ENCODE data around the gene DACH1.

Gene DACH1

DNA sequence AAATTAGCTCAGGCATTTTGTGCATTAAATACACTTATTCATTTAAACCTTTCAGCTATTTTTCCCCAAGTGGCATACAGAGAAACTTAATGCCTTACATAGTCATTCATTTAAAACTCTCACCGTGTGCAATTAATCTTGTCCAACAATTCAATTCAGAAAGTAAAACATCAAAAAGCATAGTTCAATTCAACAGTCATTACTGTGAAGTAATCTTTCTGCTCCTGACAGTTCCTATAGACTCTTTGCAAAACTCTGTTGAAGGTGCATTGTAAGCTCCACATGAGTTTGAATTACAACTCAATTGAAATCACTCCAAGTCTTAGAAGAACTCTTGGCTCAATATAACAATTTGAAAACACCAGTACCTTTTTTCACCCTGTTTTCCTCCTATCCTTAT lies 228.3 kb downstream of the DACH1 start:
- TF ChIP-seq, protein P1, sequence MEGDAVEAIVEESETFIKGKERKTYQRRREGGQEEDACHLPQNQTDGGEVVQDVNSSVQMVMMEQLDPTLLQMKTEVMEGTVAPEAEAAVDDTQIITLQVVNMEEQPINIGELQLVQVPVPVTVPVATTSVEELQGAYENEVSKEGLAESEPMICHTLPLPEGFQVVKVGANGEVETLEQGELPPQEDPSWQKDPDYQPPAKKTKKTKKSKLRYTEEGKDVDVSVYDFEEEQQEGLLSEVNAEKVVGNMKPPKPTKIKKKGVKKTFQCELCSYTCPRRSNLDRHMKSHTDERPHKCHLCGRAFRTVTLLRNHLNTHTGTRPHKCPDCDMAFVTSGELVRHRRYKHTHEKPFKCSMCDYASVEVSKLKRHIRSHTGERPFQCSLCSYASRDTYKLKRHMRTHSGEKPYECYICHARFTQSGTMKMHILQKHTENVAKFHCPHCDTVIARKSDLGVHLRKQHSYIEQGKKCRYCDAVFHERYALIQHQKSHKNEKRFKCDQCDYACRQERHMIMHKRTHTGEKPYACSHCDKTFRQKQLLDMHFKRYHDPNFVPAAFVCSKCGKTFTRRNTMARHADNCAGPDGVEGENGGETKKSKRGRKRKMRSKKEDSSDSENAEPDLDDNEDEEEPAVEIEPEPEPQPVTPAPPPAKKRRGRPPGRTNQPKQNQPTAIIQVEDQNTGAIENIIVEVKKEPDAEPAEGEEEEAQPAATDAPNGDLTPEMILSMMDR (IDR thresholded peaks at IDR 0.05; ENCODE audit: borderline replicate concordance, control extremely low read depth, extremely low read depth, insufficient read depth, missing control alignments): no peak
- in situ Hi-C loops (cut with MboI; ENCODE audit: low sequenced_read_pairs, unreplicated experiment): no loop called here
- no peak for DNase-seq (ENCODE audit: low spot score)

DNA sequence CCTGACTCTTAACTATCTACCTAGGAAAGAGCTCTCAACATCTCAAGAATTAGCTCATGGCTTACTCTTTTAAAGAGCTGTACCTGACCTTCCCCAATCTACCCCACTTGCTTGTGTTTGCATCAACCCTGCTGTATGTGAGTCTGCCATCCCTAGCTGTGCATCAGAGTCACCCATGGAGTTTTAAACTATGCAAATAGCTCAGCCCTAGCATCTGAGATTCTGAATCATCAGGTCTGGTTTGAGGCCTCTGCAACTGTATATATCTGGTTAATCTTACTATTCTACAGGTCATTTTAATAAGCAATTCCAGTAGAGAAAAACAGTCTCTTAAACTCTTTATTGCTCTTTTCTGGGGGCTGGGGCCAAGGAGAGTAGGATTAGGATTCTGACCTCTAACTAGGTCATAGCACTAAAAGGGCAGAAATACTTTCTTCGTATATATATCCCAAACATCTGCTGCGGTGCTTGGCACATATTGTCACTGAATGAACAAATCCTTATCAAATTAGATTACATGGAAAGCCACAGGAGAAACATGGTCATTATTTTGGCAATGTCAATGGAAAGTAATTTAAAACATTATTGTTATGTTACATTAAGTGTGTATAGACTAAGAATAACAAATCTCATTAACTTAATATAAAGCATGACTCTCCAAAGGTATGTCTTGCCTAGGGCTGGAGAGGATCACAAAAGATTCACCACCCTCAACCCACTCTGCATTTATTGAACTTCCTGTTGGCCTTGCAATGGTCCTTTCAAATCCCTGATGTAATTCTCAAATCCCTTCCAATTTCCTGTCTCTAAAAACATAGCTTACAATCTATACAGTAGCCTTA lies 232.2 kb downstream of the DACH1 start:
- TF ChIP-seq, protein P1 (IDR thresholded peaks at IDR 0.05; ENCODE audit: borderline replicate concordance, control extremely low read depth, extremely low read depth, insufficient read depth, missing control alignments): no peak
- in situ Hi-C loops (cut with MboI; ENCODE audit: low sequenced_read_pairs, unreplicated experiment): no loop called here
- no peak for DNase-seq (ENCODE audit: low spot score)

DNA sequence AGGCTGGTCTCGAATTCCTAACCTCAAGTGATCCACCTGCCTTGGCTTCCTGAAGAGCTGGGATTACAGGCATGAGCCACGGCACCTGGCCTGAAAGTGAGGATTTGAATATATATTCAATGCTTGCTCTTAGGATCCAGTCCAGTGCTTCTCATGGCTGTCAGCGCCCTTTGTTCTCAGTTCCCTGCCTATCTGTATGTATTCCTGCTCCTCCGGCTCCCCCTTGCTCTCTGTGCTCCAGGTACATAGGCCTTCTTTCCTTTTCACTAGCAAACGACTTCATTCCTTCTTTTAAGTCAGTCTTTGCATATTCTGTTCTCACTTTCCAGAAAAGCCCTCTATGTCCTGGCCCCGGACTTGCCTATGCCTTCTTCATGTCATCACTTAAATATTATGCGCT lies 232.8 kb downstream of the DACH1 start:
- DNase-seq (ENCODE audit: low spot score): no peak
- in situ Hi-C loops (cut with MboI; ENCODE audit: low sequenced_read_pairs, unreplicated experiment): no loop called here
- TF ChIP-seq, protein P1 (IDR thresholded peaks at IDR 0.05; ENCODE audit: borderline replicate concordance, control extremely low read depth, extremely low read depth, insufficient read depth, missing control alignments): no peak

DNA sequence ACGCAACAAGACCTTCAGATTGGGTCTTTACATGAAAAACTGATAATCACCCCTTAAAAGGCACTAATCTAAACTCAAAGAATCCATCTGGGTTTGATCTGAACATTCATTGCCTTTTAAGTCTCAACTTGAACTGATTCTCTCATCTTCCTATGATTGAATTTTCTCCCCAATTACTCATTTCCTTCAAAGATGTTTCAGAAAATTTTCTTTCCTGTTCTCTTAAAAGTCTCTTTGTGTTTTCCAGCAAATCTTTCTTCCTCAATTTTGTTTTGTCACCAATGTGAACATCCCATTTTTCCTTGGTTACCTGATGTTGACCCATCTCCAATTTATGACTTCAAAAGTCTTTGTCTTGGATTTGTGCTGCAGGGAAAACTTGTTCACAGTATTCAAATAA lies 234.3 kb downstream of the DACH1 start:
- in situ Hi-C loops (cut with MboI; ENCODE audit: low sequenced_read_pairs, unreplicated experiment): no loop called here
- DNase-seq (ENCODE audit: low spot score): no peak
- TF ChIP-seq, protein P1 (IDR thresholded peaks at IDR 0.05; ENCODE audit: borderline replicate concordance, control extremely low read depth, extremely low read depth, insufficient read depth, missing control alignments): no peak

DNA sequence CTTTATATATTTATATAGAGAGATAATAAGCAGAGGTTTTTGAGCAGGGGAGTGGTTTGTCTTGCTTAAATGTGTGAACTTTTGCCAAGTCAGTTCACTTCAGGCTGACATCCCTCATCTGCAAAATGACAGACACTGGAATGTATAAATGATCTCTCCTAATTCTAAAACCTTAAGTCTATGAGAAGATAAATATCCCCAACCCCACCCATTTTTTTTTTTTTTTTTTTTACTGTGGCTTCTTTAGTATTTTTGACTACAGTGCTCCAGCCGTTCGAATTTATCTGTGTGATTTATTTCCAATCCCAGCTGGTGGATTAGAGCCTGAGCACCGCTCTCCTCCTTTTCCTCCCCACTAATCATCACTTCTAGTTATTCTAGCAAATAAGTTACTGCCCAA lies 234.8 kb downstream of the DACH1 start:
- in situ Hi-C loops (cut with MboI; ENCODE audit: low sequenced_read_pairs, unreplicated experiment): no loop called here
- TF ChIP-seq, protein P1 (IDR thresholded peaks at IDR 0.05; ENCODE audit: borderline replicate concordance, control extremely low read depth, extremely low read depth, insufficient read depth, missing control alignments): no peak
- no peak for DNase-seq (ENCODE audit: low spot score)

DNA sequence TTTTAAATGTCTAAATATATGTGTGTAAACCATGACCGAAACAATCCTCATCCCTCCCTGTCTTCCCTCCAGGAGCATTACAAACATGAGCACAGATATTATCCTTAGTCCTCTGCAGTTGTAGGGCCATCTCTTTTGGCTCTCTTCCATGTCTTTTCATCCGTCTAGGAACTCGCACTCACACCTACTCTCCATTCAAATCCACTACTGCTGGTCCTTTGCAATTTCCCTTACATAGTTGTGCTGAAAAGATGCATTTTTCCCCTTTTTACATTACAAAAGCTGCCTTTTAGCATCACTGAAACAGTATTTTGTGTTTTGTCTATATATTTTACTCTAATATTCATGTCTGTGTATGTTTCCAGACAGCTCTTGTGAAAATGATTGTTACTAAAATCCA lies 237.8 kb downstream of the DACH1 start:
- in situ Hi-C loops (cut with MboI; ENCODE audit: low sequenced_read_pairs, unreplicated experiment): no loop called here
- TF ChIP-seq, protein P1 (IDR thresholded peaks at IDR 0.05; ENCODE audit: borderline replicate concordance, control extremely low read depth, extremely low read depth, insufficient read depth, missing control alignments): no peak
- no peak for DNase-seq (ENCODE audit: low spot score)
